ENCODE results near the gene DSEL. TPM values are rescaled to one million over a fixed set of nuclear protein-coding genes. Genes with fewer than 3 reads are reported as not detected.

DSEL gene
- total RNA-seq, 4 donors from 2014 or later = 1.9 to 2.7 (median 2.4) TPM

DNA sequence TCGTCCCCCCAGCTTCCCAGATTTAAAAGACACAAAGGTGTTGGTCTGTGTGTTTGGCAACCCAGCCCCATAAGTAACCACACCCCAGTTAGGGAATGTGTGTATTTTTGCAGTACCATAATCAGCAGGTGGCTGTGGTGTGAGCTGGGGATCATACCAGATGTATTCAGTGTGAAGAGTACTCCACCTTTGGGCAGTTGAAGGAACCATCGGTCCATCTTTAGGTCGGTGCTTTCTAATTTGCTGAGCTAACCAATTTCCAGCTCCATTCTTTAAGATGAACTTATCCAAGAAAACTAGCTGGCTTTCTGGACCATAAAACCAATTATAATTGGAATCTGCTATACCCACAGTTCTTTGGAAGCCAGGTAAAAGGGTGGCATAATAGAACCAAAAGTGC is 3.2 kb downstream of the DSEL start:
- H3K9me3 ChIP-seq = no peaks in the 10 kb centered on the region
- no peak for DNase-seq
- H3K4me3 ChIP-seq = no peak overlapping the region
- no peak overlapping the region for H3K27ac ChIP-seq
- H3K4me1 ChIP-seq = peaks cover 0 to 9% (median 0%) of the 10 kb centered on the region in 4 donors
- no peaks in the 10 kb centered on the region for H3K36me3 ChIP-seq
- H3K27me3 ChIP-seq = no peaks in the 10 kb centered on the region
- no peak for TF ChIP-seq POLR2A (IDR thresholded peaks at IDR 0.05)

DNA sequence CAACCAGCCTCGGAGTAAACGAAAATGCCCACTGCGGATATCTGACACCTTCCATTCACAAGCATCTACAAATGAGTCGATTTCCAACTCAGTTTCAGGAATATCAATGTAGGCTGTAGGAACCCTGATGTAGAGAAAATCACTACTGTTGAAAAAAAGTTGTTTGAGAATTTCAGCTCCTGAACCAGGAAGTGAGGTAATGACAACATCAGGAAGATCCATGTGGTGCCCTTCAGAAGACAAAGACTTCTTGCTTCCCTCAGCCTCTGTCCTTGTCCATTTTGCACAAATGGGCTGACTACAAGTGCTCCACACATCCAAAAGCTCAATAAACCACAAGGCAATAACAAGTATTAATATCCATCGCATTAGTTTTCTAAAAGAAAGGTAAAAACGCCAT is 4.7 kb downstream of the DSEL start:
- H3K4me3 ChIP-seq = no peak overlapping the region
- DNase-seq = no peak
- no peaks in the 10 kb centered on the region for H3K4me1 ChIP-seq
- no peak for TF ChIP-seq POLR2A (IDR thresholded peaks at IDR 0.05)
- TF ChIP-seq, protein P1, sequence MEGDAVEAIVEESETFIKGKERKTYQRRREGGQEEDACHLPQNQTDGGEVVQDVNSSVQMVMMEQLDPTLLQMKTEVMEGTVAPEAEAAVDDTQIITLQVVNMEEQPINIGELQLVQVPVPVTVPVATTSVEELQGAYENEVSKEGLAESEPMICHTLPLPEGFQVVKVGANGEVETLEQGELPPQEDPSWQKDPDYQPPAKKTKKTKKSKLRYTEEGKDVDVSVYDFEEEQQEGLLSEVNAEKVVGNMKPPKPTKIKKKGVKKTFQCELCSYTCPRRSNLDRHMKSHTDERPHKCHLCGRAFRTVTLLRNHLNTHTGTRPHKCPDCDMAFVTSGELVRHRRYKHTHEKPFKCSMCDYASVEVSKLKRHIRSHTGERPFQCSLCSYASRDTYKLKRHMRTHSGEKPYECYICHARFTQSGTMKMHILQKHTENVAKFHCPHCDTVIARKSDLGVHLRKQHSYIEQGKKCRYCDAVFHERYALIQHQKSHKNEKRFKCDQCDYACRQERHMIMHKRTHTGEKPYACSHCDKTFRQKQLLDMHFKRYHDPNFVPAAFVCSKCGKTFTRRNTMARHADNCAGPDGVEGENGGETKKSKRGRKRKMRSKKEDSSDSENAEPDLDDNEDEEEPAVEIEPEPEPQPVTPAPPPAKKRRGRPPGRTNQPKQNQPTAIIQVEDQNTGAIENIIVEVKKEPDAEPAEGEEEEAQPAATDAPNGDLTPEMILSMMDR (IDR thresholded peaks at IDR 0.05) = no peak
- no peaks in the 10 kb centered on the region for H3K36me3 ChIP-seq
- H3K9me3 ChIP-seq = no peaks in the 10 kb centered on the region
- H3K27ac ChIP-seq = no peak overlapping the region
- no peaks in the 10 kb centered on the region for H3K27me3 ChIP-seq

DNA sequence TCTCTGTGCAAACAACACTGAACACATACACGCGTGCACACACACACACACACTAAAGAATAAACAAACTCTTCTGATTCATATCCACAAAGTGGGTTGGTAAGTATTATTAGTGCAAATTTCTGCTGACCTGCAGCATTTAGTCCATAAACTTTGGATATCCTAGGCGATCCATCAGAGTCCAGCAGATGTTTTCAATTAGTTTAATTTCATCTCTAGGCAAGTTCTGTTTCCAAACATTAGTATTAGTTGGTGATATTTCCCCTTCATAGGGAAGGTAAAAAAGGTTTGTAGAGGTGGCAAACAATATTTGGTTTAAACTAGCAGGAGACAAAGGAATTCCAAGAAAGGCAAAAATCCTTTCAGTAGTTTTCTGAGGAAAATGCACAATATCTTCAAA is 5.7 kb downstream of the DSEL start:
- DNase-seq = no peak
- H3K27me3 ChIP-seq = no peaks in the 10 kb centered on the region

DNA sequence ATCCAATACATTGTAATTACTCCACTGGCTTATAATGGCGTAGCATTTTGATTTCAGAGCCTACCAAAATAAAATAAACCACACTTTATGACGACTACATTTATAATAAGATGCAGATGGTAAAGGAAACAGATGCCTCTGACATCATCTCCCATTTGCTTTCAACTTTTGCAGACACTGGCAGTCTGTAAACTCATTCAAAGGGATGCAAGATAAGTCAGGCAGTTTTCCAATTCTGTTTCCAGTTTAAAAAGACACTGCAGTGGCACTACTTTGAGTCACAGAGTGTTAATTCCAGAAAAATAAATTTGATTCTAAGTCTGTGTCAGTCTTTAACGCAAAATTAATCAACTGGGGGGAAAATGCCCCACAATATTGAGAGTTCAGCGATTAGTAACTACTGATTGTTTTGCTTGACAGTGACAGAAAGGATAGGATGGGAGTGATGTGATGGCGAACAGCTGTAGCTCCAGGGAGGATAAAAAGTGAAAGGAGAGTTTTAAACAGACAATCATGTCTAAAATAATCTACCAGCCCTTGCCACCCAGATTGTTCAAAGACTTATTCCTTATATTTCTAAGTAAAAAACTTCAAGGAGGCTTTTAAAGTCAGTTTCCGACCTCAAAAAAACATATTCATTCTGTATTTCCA is 6.7 kb downstream of the DSEL start:
- DNase-seq = no peak

More for the DNA sequence above, 5.7 kb downstream of the DSEL start:
- H3K4me3 ChIP-seq = no peak overlapping the region
- TF ChIP-seq, protein P1 (IDR thresholded peaks at IDR 0.05) = no peak
- no peak for TF ChIP-seq POLR2A (IDR thresholded peaks at IDR 0.05)
- no peaks in the 10 kb centered on the region for H3K4me1 ChIP-seq
- H3K9me3 ChIP-seq = no peaks in the 10 kb centered on the region
- no peak overlapping the region for H3K27ac ChIP-seq
- no peaks in the 10 kb centered on the region for H3K36me3 ChIP-seq

DNA sequence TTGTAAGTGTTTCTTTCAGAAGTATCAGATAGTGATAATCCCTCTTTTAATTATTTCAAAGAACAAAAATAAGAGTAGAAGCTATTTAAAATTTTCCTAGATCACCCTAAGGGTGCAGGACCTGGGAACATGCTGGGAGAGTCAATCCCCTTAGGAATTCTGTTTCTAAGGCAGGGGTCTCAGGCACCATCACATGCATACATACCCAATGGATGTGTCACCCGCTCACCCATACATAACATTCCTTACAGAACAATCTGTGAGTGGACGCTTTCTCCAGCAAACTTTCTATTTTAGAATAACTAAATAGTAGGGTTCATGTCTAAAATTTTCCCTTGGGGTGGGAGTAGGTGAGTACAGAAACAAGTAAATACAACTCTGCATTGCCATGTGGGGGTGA is 8.4 kb downstream of the DSEL start:
- TF ChIP-seq POLR2A (IDR thresholded peaks at IDR 0.05) = no peak
- TF ChIP-seq, protein P1 (IDR thresholded peaks at IDR 0.05) = no peak
- Histone ChIP-seq H3K36me3 (no peaks in the 10 kb centered on the region), H3K27ac (no peak overlapping the region), H3K9me3 (no peaks in the 10 kb centered on the region), H3K27me3 (no peaks in the 10 kb centered on the region), H3K4me3 (no peak overlapping the region), H3K4me1 (no peaks in the 10 kb centered on the region)
- no peak for DNase-seq

More for the DNA sequence above, 6.7 kb downstream of the DSEL start:
- Histone ChIP-seq H3K4me1 (no peaks in the 10 kb centered on the region), H3K27me3 (no peaks in the 10 kb centered on the region), H3K27ac (no peak overlapping the region), H3K36me3 (no peaks in the 10 kb centered on the region), H3K9me3 (no peaks in the 10 kb centered on the region), H3K4me3 (no peak overlapping the region)
- TF ChIP-seq, protein P1 (IDR thresholded peaks at IDR 0.05) = no peak
- no peak for TF ChIP-seq POLR2A (IDR thresholded peaks at IDR 0.05)

DNA sequence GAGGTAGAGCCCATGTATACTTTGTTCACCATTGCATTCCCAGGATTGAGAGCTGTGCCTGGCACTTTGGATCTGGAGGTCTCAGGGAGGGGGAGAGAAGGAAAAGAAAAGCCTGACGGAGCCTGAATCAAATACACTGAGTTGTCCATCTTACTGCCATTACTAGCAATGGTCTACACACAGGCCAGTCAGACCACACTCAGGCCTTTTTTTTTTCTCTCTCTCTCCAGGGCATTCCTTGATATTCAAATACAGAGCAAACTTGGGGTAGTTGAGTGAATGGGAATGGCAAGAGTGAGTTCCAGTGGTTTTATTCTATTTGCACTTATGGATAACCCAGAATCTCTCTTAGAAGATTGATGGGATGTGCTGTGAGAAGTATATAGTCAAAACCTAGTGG is 11.8 kb downstream of the DSEL start:
- no peak for DNase-seq
- no peaks in the 10 kb centered on the region for H3K36me3 ChIP-seq
- no peak overlapping the region for H3K27ac ChIP-seq
- H3K27me3 ChIP-seq = no peaks in the 10 kb centered on the region
- no peaks in the 10 kb centered on the region for H3K9me3 ChIP-seq
- H3K4me1 ChIP-seq = no peaks in the 10 kb centered on the region
- TF ChIP-seq, protein P1 (IDR thresholded peaks at IDR 0.05) = no peak
- TF ChIP-seq POLR2A (IDR thresholded peaks at IDR 0.05) = no peak
- no peak overlapping the region for H3K4me3 ChIP-seq

Measured in Peyer's patch (tissue), 4 donors.